ENCODE measurements around the gene POU6F2.

GRCh38 chr7:39199006-39199405 lies 221.3 kb downstream of the POU6F2 start:
- TF ChIP-seq CTCF (IDR thresholded peaks at IDR 0.05; ENCODE audit: low read depth, low read length, poor library complexity, severe bottlenecking), result no peak
- TF ChIP-seq EZH2phosphoT487 (IDR thresholded peaks at IDR 0.05; ENCODE audit: borderline replicate concordance, low read length), result no peak

Data from DOHH2 (cell line).